GM12891 (cell line): Measurements from ENCODE around the gene RNU1-1.
"Not testable (repeated sequence)": the region's sequence is repeated elsewhere in the genome, so short reads cannot be mapped to it uniquely, and the experiment has no call there.

ENCODE experiments used
- PAX5 ChIP-seq: IDR thresholded peaks from 2 replicates; pipeline ENCODE4 v1.6.1; 2011; ENCODE audit warnings: low read length, moderate library complexity, mild to moderate bottlenecking; ENCODE audit not compliant: insufficient read depth, severe bottlenecking
- POLR2A ChIP-seq: IDR thresholded peaks from 2 replicates; pipeline ENCODE4 v1.6.1; 2011; ENCODE audit warnings: low read depth, low read length, control low read depth
- POLR2AphosphoS5 ChIP-seq: IDR thresholded peaks from 2 replicates; pipeline ENCODE4 v1.6.1; 2011; ENCODE audit warnings: low read depth, low read length, control low read depth
- POU2F2 ChIP-seq: IDR thresholded peaks from 2 replicates; pipeline ENCODE4 v1.6.1; 2011; ENCODE audit warnings: low read depth, mild to moderate bottlenecking, control low read depth, low read length, moderate library complexity
- SPI1 ChIP-seq: IDR thresholded peaks from 2 replicates; pipeline ENCODE4 v1.6.1; 2011; ENCODE audit warnings: low read depth, low read length, control low read depth
- TAF1 ChIP-seq: IDR thresholded peaks from 2 replicates; pipeline ENCODE4 v1.6.1; 2011; ENCODE audit warnings: low read depth, low read length, control low read depth

DNA sequence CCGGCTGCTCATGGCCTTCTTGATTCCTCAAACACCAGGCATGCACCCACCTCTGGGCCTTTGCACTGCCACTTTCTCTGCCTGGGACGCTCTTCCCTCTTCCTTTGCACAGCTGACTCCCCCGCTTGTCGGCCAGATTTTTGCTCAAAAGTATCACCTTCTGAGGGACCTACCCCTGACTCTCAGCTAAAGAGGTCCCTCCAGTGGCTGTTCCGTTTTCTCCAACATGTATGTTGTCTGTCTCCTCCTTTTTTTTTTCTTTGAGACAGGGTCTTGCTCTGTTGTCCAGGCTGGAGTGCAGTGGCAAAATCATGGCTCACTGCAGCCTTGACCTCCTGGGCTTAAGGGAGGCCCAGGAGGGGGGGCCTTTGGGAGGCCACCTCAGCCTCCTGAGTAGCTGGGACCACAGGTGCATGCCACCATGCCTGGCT is 16.6 kb downstream of the RNU1-1 start:
- not testable (repeated sequence) for TF ChIP-seq POLR2AphosphoS5, POLR2A, PAX5, TAF1, SPI1, POU2F2
